A673 (cell line): ENCODE results near the gene CAMK1. TPM values are rescaled to one million over a fixed set of nuclear protein-coding genes. Genes with fewer than 3 reads are reported as not detected.

ENCODE experiments used
- BruUV-seq: library from RNA; stranded (reverse); fragments of 400-500 nt; replicated peaks from 2 replicates; lab custom pipeline; 2021; lab: Mats Ljungman, UMichigan
- CTCF ChIA-PET: fragments of 300-600 bp; sonication (Branson Sonifier 250); formaldehyde crosslinking; loops from one replicate; lab custom pipeline; 2022; ENCODE audit warnings: antibody characterized with exemption; lab: Charles Lee
- POLR2A ChIA-PET: fragments of 300-600 bp; sonication (Branson Sonifier 250); formaldehyde crosslinking; loops from one replicate; lab custom pipeline; 2022; ENCODE audit warnings: antibody characterized with exemption; ENCODE audit not compliant: low non-redundant PET; lab: Charles Lee
- DNase-seq: peaks from one replicate; pipeline ENCODE4 v3.0.0-alpha.2; 2015; ENCODE audit warnings: low spot score
- H3K27ac ChIP-seq: fragments of 200-600 bp; sonication (generic); 2 replicates; pipeline ENCODE4 v1.5.1; 2016; ENCODE audit warnings: mixed run types, low read depth, mild to moderate bottlenecking, mixed read lengths, antibody characterized with exemption, low read length; ENCODE audit not compliant: poor library complexity, severe bottlenecking
- H3K27me3 ChIP-seq: fragments of 200-600 bp; sonication (generic); replicated peaks from 2 replicates; pipeline ENCODE4 v1.6.1; 2017; ENCODE audit warnings: mixed run types, low read depth, mild to moderate bottlenecking, mixed read lengths, antibody characterized with exemption, low read length; ENCODE audit not compliant: insufficient read depth, poor library complexity
- H3K36me3 ChIP-seq: fragments of 200-600 bp; sonication (generic); 2 replicates; pipeline ENCODE4 v1.6.1; 2016; ENCODE audit warnings: mixed run types, mild to moderate bottlenecking, mixed read lengths, antibody characterized with exemption, low read length; ENCODE audit not compliant: insufficient read depth, poor library complexity, severe bottlenecking
- H3K4me1 ChIP-seq: fragments of 200-600 bp; sonication (generic); 2 replicates; pipeline ENCODE4 v1.6.1; 2017; ENCODE audit warnings: mixed run types, mild to moderate bottlenecking, mixed read lengths, antibody characterized with exemption, low read length; ENCODE audit not compliant: insufficient read depth, poor library complexity, severe bottlenecking
- H3K4me3 ChIP-seq: fragments of 200-600 bp; sonication (generic); 2 replicates; pipeline ENCODE4 v1.5.1; 2016; ENCODE audit warnings: low read depth, mixed run types, mild to moderate bottlenecking, mixed read lengths, low read length; ENCODE audit not compliant: poor library complexity, severe bottlenecking
- H3K9me3 ChIP-seq: fragments of 200-600 bp; sonication (generic); 2 replicates; pipeline ENCODE4 v1.6.1; 2016; ENCODE audit warnings: mixed run types, low read depth, mild to moderate bottlenecking, mixed read lengths, antibody characterized with exemption, low read length; ENCODE audit not compliant: poor library complexity, severe bottlenecking
- EZH2 ChIP-seq: fragments of 200-600 bp; sonication (generic); IDR thresholded peaks from 2 replicates; pipeline ENCODE4 v1.6.1; 2017; ENCODE audit warnings: borderline replicate concordance, low read depth, mild to moderate bottlenecking, mixed read lengths, antibody characterized with exemption, low read length; ENCODE audit not compliant: poor library complexity, severe bottlenecking
- intact Hi-C: fragments of 100-400 bp; cut with micrococcal nuclease; formaldehyde crosslinking; loops from one replicate; pipeline ENCODE4 v1.10.0; 2022; ENCODE audit not compliant: unreplicated experiment
- total RNA-seq: library from RNA; stranded (reverse); gene quantifications from 2 replicates; pipeline ENCODE4 v1.2.3, GENCODE V29; 2021
- TF ChIP-seq, protein P1 (sequence below): fragments of 300-800, 200-600 bp; sonication (generic); conservative IDR thresholded peaks from 2 replicates; pipeline ENCODE4 v1.5.1; 2017; ENCODE audit warnings: low read depth, mild to moderate bottlenecking, antibody characterized with exemption, low read length, moderate library complexity, mixed read lengths

The CAMK1 gene
- total RNA-seq, 1 experiment from 2014 or later: 26.7 TPM

DNA sequence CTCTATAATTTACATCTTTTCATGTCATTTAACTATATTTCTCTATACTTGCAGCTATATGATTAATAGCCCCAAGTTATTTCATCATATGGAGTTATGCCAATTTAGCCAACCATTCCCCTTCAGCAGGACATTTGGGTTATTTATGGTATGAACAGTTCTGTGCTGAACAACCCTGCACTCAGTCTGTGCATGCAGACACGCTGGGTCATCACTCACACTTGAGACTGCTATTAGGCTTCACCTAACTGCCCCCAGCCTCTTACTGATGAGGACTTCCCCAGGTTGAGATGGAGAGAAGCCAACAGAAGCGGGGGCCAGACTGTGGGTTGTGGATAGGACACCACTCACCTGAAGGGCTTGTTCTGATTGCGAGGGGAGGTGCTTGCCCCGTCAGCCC, 15.2 kb upstream of the CAMK1 start:
- POLR2A ChIA-PET: no interaction called here

DNA sequence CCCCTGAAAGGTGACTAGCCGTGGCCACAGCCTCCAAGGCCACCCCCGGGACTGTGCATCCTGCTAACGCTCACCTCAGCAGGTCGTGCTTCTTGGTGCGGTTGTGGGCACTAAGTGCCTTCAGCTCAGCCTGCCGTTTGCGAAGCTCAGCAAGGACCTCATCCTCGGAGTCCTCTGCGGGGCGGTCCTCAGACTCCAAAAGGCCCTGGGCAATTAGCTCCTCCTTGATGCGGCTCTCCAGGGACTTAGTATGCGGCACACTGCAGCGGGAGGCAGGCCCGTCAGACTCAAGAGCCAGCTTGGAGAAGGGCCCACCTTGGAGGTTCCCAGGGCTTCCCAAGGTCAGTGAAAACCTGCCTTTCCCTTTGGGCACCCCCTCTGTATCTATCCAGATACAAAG, 14.2 kb upstream of the CAMK1 start:
- intact Hi-C loops: no loop called here
- H3K36me3 ChIP-seq: peaks cover 35% of the 10 kb centered on the region

More for the DNA sequence above, 15.2 kb upstream of the CAMK1 start:
- peaks cover 45% of the 10 kb centered on the region for H3K36me3 ChIP-seq
- CTCF ChIA-PET: no interaction called here
- H3K9me3 ChIP-seq: no peaks in the 10 kb centered on the region
- BruUV-seq: no TSS peak
- H3K27ac ChIP-seq: no peak overlapping the region
- no peak overlapping the region for H3K4me3 ChIP-seq
- TF ChIP-seq, protein P1, sequence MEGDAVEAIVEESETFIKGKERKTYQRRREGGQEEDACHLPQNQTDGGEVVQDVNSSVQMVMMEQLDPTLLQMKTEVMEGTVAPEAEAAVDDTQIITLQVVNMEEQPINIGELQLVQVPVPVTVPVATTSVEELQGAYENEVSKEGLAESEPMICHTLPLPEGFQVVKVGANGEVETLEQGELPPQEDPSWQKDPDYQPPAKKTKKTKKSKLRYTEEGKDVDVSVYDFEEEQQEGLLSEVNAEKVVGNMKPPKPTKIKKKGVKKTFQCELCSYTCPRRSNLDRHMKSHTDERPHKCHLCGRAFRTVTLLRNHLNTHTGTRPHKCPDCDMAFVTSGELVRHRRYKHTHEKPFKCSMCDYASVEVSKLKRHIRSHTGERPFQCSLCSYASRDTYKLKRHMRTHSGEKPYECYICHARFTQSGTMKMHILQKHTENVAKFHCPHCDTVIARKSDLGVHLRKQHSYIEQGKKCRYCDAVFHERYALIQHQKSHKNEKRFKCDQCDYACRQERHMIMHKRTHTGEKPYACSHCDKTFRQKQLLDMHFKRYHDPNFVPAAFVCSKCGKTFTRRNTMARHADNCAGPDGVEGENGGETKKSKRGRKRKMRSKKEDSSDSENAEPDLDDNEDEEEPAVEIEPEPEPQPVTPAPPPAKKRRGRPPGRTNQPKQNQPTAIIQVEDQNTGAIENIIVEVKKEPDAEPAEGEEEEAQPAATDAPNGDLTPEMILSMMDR: no peak
- TF ChIP-seq EZH2: no peak
- no peak for DNase-seq
- intact Hi-C loops: no loop called here
- no peaks in the 10 kb centered on the region for H3K4me1 ChIP-seq
- no peaks in the 10 kb centered on the region for H3K27me3 ChIP-seq

DNA sequence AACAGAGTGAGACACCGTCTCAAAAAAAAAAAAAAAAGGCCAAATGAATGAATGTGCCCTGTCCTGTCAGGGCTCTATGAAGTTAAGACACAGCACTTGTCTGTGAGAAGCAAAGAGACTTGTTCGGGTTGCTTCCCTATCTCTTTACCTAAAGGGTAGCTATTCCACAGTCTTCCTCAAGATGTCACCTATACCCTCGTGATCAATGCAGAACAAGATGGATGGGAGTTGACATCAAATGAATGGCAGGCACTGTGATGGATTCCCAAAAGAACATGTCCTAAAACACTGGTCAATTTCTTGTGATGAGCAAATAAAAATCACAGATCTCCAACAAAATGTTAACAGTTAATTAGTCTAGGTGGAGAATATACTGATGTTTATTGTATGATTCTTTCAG, 13.0 kb upstream of the CAMK1 start:
- CTCF ChIA-PET: interaction anchor here (0.7 kb wide), 1 partner anchor 282 kb away, joined by 4 read pairs; no protein-coding TSS in a partner anchor
- intact Hi-C loops: no loop called here
- POLR2A ChIA-PET: interaction anchor here (0.7 kb wide), 1 partner anchor 1343 kb away, joined by 13 read pairs; no protein-coding TSS in a partner anchor
- DNase-seq: no peak
- Histone ChIP-seq H3K4me3 (no peak overlapping the region), H3K27ac (no peak overlapping the region), H3K4me1 (no peaks in the 10 kb centered on the region), H3K36me3 (peaks cover 33% of the 10 kb centered on the region), H3K27me3 (no peaks in the 10 kb centered on the region), H3K9me3 (no peaks in the 10 kb centered on the region)
- BruUV-seq: no TSS peak
- TF ChIP-seq, protein P1: peak; percentile 36; the same call in 1 of the 2 replicates
- no peak for TF ChIP-seq EZH2

More for the DNA sequence above, 14.2 kb upstream of the CAMK1 start:
- CTCF ChIA-PET: no interaction called here
- Histone ChIP-seq H3K4me1 (no peaks in the 10 kb centered on the region), H3K27ac (no peak overlapping the region), H3K9me3 (no peaks in the 10 kb centered on the region), H3K27me3 (no peaks in the 10 kb centered on the region), H3K4me3 (no peak overlapping the region)
- DNase-seq: no peak
- TF ChIP-seq, protein P1: no peak
- TF ChIP-seq EZH2: no peak
- BruUV-seq: no TSS peak
- POLR2A ChIA-PET: no interaction called here
